Tibial nerve (tissue), 3 donors: ENCODE measurements around the gene ARFGAP2.

Experiments
- CTCF ChIP-seq, 5 experiments: fragments of 200-600 bp in 3 of 5; fragments of 450-650 bp in 2 of 5; sonication (generic) in 3 of 5; IDR thresholded peaks; one replicate each; pipeline ENCODE4 v1.5.1; 2016 to 2019; ENCODE audit warnings: antibody characterized with exemption in 5 of 5, mild to moderate bottlenecking in 3 of 5, moderate library complexity in 2 of 5
- POLR2A ChIP-seq, 2 donors: fragments of 450-650 bp; IDR thresholded peaks; one replicate each; pipeline ENCODE4 v1.6.1; 2017; ENCODE audit warnings: antibody characterized with exemption in 2 of 2, mild to moderate bottlenecking in 2 of 2, moderate library complexity in 2 of 2

GRCh38 chr11:47165253-47165840, 11.3 kb downstream of the ARFGAP2 start:
- TF ChIP-seq CTCF (IDR thresholded peaks at IDR 0.05): no peak
- no peak for TF ChIP-seq POLR2A (IDR thresholded peaks at IDR 0.05)
